Amygdala (tissue), 56 donors: Measurements from ENCODE around the gene TRIO.

ENCODE experiments used
- DNase-seq, 56 donors: peaks; one replicate each; lab custom pipeline; 2025; lab: John Stamatoyannopoulos, UW

TRIO gene

DNA sequence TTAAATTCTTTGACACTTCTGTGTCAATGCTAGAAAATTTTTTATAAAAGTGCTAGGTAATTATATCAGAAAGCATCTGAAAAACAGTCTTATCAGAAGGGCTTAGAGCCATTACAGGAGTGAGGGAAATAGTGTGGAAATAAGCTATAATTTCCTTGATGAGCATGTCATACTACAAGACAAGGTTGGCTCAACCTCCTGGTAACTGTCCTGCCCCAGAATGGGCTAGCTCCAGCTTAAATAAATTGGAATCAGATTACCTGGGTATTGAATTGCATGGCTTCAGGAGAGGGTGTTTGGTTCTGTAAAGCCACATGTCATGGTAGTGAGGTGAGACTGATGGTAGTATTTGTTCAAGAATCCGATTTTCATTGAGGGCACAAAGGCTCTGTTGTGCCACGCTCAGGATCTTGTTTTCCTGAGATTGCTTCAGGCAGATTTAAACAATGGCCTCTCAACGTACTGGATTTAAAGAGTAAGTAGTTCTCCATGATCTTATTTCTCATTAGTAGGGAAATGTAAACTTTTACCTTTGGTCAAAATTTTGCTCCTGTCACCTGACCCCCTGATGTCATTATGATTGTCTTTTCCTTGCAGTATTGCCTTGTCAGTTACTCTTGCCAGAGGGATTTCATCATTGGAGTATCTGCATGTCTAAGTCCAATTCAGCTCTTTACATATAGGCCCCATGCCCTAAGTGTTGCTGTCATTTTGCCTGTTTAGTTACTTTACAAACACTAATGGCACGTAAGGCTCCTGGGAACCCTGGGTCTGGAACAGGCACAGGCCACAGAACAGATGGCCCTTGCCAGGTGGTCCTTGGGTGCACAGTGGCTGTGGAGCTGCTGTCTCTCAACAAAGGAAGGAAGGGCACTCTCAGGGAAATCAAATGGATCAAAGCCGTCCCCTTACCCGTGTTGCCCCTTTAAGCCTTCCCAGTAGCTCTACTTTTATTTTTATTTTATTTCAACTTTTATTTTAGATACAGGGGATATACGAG lies 21.3 kb downstream of the TRIO start:
- DNase-seq, result no peak

DNA sequence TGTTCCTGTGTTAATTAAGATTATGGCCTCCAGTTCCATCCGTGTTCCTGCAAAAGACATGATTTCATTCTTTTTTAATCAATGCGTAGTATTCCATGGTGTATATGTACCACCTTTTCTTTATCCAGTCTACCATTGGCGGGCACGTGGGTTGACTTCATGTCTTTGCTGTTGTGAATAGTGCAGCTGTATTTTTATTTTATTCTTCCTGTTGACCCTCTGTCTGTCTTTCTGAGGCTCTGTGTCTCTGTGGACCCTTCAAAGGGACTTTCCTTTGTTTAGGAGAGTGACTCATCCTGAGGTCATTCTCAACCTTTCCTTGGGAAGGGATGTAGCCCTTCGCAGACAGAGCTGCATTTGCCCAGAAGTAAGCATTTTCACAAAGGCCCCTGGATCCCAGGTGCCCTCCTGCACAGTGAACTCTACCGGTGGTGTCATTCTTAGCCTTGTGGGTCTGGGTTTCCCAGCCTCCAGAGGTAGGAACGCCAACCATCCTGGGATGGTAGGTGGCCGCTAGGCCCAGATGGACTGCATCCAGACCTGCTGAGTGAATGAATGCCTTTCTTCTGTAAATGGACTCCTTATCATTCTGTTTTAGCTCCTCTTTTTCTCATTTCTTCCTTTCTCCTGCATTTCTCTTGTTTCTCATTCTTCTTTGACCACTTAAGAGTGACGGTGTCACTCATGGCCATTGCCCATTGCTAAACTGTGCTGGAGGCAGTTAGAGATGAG lies 22.4 kb downstream of the TRIO start:
- DNase-seq, result no peak

DNA sequence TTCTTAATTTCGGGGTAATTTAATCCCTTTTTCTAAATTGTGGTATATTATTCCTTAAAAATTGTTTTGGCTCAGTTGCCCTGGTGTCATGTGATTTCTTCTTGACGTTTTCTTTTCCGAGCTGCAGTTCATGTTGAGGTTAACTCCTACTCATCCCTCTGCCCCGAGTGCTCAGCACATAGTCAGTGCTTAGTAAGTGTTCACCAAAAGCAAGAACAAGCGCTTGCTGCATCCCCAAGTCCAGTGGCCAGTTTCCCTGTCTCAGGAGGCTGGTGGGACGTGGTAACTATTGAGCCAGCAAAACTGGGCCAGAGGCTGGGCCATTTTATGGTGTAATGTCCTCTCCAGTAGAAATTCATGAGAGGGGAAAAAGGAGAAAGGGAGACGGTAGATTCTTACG lies 23.3 kb downstream of the TRIO start:
- no peak for DNase-seq

DNA sequence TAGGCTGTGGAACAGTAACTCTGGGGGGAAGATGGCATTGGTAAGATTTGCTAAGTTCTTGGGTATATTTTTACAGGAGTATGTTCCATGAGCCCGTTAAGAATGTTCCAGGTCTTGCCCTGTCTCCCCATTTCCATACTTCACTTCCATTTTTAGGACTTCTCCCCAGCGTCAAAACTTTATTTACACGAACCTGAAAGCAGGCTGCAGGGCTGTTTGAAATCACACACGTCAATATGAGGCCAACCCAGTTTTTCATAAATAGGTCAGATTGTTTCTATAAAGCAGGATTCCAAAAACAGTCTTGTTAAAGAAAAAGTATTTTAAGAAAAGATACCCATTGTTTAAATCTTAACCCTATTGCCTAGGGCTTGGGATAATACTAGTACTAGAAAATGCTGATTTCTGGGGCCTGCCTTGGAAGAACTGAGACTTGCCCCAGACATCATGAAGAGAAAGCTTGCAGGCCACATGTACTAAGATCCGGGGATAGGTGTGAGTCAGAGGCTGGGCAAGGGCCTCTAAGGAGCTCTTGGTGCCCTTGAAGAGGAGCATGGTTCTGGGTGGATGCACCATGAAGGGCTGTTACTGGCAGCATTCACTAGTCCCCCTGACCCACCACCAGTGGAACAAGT lies 24.2 kb downstream of the TRIO start:
- DNase-seq, result no peak

- DNase-seq, result no peak
Observed at GRCh38 chr5:14168144-14168792, 25.1 kb downstream of the TRIO start.

GRCh38 chr5:14168793-14169262 lies 25.7 kb downstream of the TRIO start:
- no peak for DNase-seq

- DNase-seq, result no peak
Observed at GRCh38 chr5:14171046-14171445, 27.9 kb downstream of the TRIO start.

GRCh38 chr5:14171621-14172020 lies 28.5 kb downstream of the TRIO start:
- DNase-seq, result no peak

DNA sequence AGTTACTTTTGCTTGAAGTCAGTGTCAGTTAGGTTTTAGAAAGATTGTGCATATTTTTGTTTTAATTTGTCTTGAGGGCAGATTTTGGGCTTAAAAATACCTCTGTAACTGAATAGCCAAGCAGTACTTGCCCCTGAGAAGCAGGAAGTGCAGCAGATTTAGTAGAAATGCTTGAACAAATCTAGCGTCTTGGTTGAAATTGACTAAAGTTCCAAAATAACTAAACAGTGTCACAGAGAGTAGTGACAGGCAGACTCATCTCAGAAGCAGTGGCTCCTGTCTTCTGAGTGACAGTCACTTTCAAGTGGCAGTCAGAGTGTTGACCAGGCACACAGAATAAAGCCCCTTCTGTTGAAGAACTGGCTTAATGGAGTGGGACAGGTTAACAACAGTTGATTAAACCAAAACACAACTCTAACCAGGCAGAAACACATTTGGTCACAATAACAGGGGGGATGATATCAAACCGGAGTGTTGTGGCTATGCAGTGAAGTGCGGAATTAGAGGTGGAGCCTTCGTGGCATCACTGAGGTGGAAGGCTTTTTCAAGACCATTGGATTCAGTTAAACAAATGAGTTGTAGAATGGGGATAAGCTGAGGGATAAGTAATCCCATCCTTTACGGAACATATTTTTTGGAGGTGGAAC lies 29.1 kb downstream of the TRIO start:
- no peak for DNase-seq

GRCh38 chr5:14173377-14174229 lies 30.5 kb downstream of the TRIO start:
- no peak for DNase-seq

DNA sequence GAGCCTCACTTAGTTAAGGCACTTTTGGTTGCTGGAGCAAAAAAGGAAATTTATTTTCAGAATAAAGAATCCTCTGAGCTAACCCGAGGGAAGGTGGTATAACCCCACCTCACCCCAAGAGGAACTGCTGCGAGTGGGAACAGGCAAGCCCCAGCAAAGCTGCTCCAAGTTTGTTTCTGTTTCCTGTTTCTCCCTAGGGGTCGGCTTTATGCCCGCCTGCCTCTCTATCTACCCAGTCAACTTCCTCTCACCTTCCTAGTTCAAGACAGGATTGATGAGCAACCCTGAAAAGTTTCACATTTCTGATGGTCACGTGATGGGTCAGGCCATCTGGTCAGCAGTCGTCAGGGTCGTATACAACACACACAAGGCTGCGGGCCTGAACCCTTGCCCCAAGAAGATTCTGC lies 31.1 kb downstream of the TRIO start:
- peak in 1 of 56 donors; percentile 25 for DNase-seq

DNA sequence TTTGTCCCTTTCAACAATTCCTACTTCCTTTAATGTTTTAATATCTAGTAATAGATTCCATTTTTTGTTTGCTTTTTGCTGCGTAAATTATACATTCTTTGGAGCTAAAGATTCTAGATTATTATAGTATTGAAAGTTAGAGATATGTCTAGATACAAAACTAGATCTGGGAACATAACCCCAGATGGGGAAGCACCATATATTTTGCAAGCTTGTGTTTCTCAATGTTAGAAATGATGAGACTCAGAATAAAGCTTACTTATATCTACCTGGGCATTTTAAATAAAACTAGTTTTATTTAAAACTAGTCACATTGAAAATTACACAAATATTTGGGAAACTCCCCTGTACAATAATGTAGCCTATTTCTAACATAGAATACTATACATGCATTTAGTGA lies 32.2 kb downstream of the TRIO start:
- no peak for DNase-seq

DNA sequence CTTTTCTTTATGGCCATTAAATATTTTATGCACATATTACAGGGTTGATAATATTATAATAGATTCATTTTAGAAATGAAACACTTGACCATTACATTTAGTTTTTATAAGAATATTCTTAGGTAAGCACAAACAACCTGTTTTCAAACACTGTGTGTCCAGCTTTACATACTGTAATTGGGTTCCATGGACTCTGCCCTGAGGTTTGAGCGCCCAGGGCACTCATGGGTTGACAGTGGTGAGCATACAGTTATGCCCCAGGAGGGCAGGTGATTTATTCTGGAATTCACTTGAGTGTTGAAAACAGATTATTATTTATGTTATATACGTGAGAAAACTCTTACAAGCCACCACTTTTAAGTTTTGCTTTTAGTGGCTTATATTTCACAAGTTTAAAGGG lies 33.7 kb downstream of the TRIO start:
- no peak for DNase-seq

DNA sequence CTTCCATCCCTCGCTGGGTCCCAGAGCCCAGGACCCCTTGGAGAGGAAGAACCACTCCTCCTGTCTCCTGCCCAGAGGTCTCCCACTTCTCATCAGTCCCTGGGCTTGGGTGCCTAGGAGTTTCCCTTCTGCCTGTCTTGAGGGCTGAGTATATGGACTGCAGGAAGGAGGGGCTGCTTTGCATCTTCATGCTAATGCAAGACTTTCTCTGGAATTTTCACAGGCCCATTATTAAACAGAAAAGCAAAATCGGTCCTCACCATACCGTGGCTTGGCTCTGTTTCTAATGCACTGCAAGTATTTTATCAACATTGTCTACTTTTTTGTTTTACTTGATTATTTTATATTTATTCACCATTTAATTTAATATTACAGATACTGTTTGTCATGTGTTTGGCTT lies 34.5 kb downstream of the TRIO start:
- DNase-seq, result no peak

DNA sequence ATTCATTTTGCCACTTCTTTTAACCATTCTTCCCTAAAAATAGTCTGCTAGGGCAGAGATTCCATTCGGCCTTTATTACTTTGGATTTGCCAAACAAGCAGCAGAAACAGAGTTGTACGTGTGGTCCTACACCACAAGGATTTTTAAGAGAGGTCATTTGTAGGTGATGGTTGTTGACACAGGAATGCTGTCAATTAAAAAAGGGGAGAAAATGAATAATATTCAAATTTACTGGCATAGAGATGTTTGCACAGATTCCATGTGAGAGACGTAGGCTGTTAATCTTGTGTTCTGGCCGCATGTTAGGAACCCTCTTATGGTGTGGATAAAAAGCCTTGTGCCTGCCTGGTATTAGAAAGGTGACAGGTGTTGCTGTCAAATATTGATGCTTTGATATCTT lies 34.9 kb downstream of the TRIO start:
- DNase-seq, result no peak

- peak in 2 of 56 donors; percentile 28 to 31 for DNase-seq
Observed at GRCh38 chr5:14178671-14179211, 35.6 kb downstream of the TRIO start.

GRCh38 chr5:14179446-14179845 lies 36.3 kb downstream of the TRIO start:
- no peak for DNase-seq

DNA sequence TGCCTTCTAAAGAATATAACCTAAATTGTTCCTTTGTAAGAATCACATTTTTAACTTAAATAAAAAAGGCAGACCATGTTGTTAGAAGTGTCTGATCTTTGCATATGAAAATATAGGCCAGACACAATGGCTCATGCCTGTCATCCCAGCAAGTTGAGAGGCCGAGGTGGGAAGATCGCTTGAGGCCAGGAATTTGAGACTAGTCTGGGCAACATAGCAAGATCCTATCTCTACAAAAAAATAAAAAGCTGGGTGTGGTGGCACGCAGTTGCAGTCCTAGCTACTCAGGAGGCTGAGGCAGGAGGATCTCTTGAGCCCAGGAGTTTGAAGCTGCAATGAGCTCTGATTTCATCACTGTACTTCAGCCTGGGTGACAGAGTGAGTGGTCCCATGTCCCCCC lies 37.3 kb downstream of the TRIO start:
- no peak for DNase-seq
